Aorta (tissue), 5 donors: ENCODE measurements around the gene SH3PXD2B. TPM values are rescaled to one million over a fixed set of nuclear protein-coding genes. Genes with fewer than 3 reads are reported as not detected.
A peak's percentile ranks its signal among the peaks of the same experiment; 100 is the strongest.

Experiments used
- ATAC-seq: fragments of 200-7000 bp; cut with Tn5 transposase; one replicate; pipeline ENCODE4 v1.9.1; 2022; ENCODE audit warnings: moderate library complexity; ENCODE audit not compliant: low FRiP score
- DNase-seq, 2 donors: peaks; one replicate each; pipeline ENCODE4 v3.0.0-alpha.2; 2020
- H3K27ac ChIP-seq, 2 donors: one replicate each; pipeline ENCODE4 v1.5.1; 2013; ENCODE audit warnings: low read length in 2 of 2, mild to moderate bottlenecking in 2 of 2, moderate library complexity in 2 of 2, control low read depth in 1 of 2, inconsistent platforms in 1 of 2, low read depth in 1 of 2
- H3K27me3 ChIP-seq, 2 donors: one replicate each; pipeline ENCODE4 v1.6.1; 2013; ENCODE audit warnings: control low read depth in 1 of 2, low read length in 1 of 2, mild to moderate bottlenecking in 1 of 2, moderate library complexity in 1 of 2; ENCODE audit not compliant: insufficient read depth in 2 of 2, control insufficient read depth in 1 of 2
- H3K36me3 ChIP-seq, 2 donors: one replicate each; pipeline ENCODE4 v1.6.1; 2013; ENCODE audit warnings: control low read depth in 1 of 2, low read length in 1 of 2, mild to moderate bottlenecking in 1 of 2; ENCODE audit not compliant: insufficient read depth in 2 of 2, control insufficient read depth in 1 of 2
- H3K4me1 ChIP-seq, 2 donors: one replicate each; pipeline ENCODE4 v1.6.1; 2013; ENCODE audit warnings: low read length in 2 of 2, control low read depth in 1 of 2, mild to moderate bottlenecking in 1 of 2, moderate library complexity in 1 of 2; ENCODE audit not compliant: insufficient read depth in 2 of 2, control insufficient read depth in 1 of 2
- H3K4me3 ChIP-seq, 2 donors: one replicate each; pipeline ENCODE4 v1.5.1; 2013; ENCODE audit warnings: low read length in 2 of 2, control low read depth in 1 of 2, mild to moderate bottlenecking in 1 of 2
- H3K9me3 ChIP-seq: one replicate; pipeline ENCODE4 v1.6.1; 2013; ENCODE audit warnings: mild to moderate bottlenecking, low read length; ENCODE audit not compliant: control insufficient read depth
- WGBS, 2 donors: extraction: QIAGEN DNeasy Blood & Tissue Kit; methylation state at CpG; one replicate each; pipeline ENCODE4 v1.1.7; 2013; 5-methylcytosine and 5-hydroxymethylcytosine counted together
- intact Hi-C, 2 donors: fragments of 100-400 bp; cut with DNase I; formaldehyde crosslinking; loops; one replicate each; pipeline versions ENCODE4 v1.14.2 to v1.15.0; 2022
- polyA plus RNA-seq, 2 donors: library from polyadenylated mRNA; stranded (reverse); fragments of 200-250 nt; gene quantifications; one replicate each; pipeline ENCODE4 v1.2.3, GENCODE V29; 2013
- total RNA-seq, 2 donors: library from RNA; stranded (reverse); fragmentation: NEBNext Ultra II Directional; extraction: Animal tissue kit (Norgen Biotek cat#: 25700); gene quantifications; one replicate each; pipeline ENCODE4 v1.2.1, GENCODE V29; 2021
- donor health status: healthy with polysubstance abuse.
- donor health status: Bipolar disorder and iron deficiency.
- donor health status: DM: no; HTN: no; CAD: no.
- donor health status: DM: no; HTN: no; CAD: no.
- donor health status: DM: yes; HTN: yes; CAD: no.

SH3PXD2B gene
- total and polyA plus RNA-seq, 4 donors: 4.5 to 69.1 (median 25.3) TPM

GRCh38 chr5:172282272-172283019 lies 171.9 kb downstream of the SH3PXD2B start:
- H3K4me1 ChIP-seq: no peaks in the 10 kb centered on the region
- DNase-seq: no peak
- H3K9me3 ChIP-seq: no peaks in the 10 kb centered on the region
- no peaks in the 10 kb centered on the region for H3K27me3 ChIP-seq
- no peak for ATAC-seq
- H3K36me3 ChIP-seq: no peaks in the 10 kb centered on the region
- H3K27ac ChIP-seq: peak overlapping the region in 1 of 2 donors; percentile 72
- WGBS, 2 donors: 5 to 6% methylated on average over 13 of the region's 13 CpGs
- peak overlapping the region; percentile 91 to 93 for H3K4me3 ChIP-seq
- intact Hi-C loops: loop anchor here (5.0 to 10.0 kb wide), 3 partner anchors 95 to 278 kb away; partner anchors contain the start of genes FBXW11 (in 1 of the 2) and STK10 (in 1 of the 2)

GRCh38 chr5:172281346-172281745 lies 173.0 kb downstream of the SH3PXD2B start:
- H3K9me3 ChIP-seq: no peaks in the 10 kb centered on the region
- DNase-seq (no peak), ATAC-seq (no peak)
- peak overlapping the region in 1 of 2 donors; percentile 11 for H3K4me3 ChIP-seq
- H3K36me3 ChIP-seq: no peaks in the 10 kb centered on the region
- intact Hi-C loops: loop anchor here (5.0 to 10.0 kb wide), 3 partner anchors 94 to 277 kb away; partner anchors contain the start of genes FBXW11 (in 1 of the 2) and STK10 (in 1 of the 2)
- H3K27ac ChIP-seq: no peak overlapping the region
- 80 to 89% methylated on average over 6 of the region's 6 CpGs for WGBS, 2 donors
- no peaks in the 10 kb centered on the region for H3K27me3 ChIP-seq
- H3K4me1 ChIP-seq: no peaks in the 10 kb centered on the region

- Histone ChIP-seq H3K4me1 (no peaks in the 10 kb centered on the region), H3K27me3 (no peaks in the 10 kb centered on the region), H3K9me3 (no peaks in the 10 kb centered on the region), H3K36me3 (no peaks in the 10 kb centered on the region), H3K27ac (no peak overlapping the region), H3K4me3 (no peak overlapping the region)
- intact Hi-C loops: loop anchor here (5.0 to 10.0 kb wide), 3 partner anchors 94 to 276 kb away; partner anchors contain the start of genes FBXW11 (in 1 of the 2) and STK10 (in 1 of the 2)
- WGBS, 2 donors: 83 to 86% methylated on average over 4 of the region's 4 CpGs
- no peak for ATAC-seq
- no peak for DNase-seq
Observed at GRCh38 chr5:172280929-172281328, 173.4 kb downstream of the SH3PXD2B start.

- Histone ChIP-seq H3K4me3 (no peak overlapping the region), H3K36me3 (no peaks in the 10 kb centered on the region), H3K27ac (no peak overlapping the region), H3K9me3 (no peaks in the 10 kb centered on the region), H3K4me1 (no peaks in the 10 kb centered on the region), H3K27me3 (no peaks in the 10 kb centered on the region)
- DNase-seq (no peak), ATAC-seq (no peak)
- intact Hi-C loops: loop anchor here (5.0 to 10.0 kb wide), 3 partner anchors 93 to 276 kb away; partner anchors contain the start of genes FBXW11 (in 1 of the 2) and STK10 (in 1 of the 2)
- WGBS, 2 donors: 91 to 95% methylated on average over 5 of the region's 5 CpGs
Observed at GRCh38 chr5:172280317-172280716, 174.0 kb downstream of the SH3PXD2B start.

GRCh38 chr5:172278356-172278755 lies 176.0 kb downstream of the SH3PXD2B start:
- no peak overlapping the region for H3K27ac ChIP-seq
- no peaks in the 10 kb centered on the region for H3K4me1 ChIP-seq
- H3K9me3 ChIP-seq: no peaks in the 10 kb centered on the region
- H3K4me3 ChIP-seq: no peak overlapping the region
- no peak for ATAC-seq
- intact Hi-C loops: no loop called here
- WGBS, 2 donors: 96 to 99% methylated on average over 9 of the region's 9 CpGs
- DNase-seq: no peak
- H3K36me3 ChIP-seq: no peaks in the 10 kb centered on the region
- no peaks in the 10 kb centered on the region for H3K27me3 ChIP-seq

- Histone ChIP-seq H3K36me3 (peaks cover 0 to 2% of the 10 kb centered on the region in 2 donors), H3K4me1 (no peaks in the 10 kb centered on the region), H3K27ac (no peak overlapping the region), H3K4me3 (no peak overlapping the region), H3K27me3 (no peaks in the 10 kb centered on the region), H3K9me3 (no peaks in the 10 kb centered on the region)
- DNase-seq: no peak
- intact Hi-C loops: no loop called here
- WGBS, 2 donors: 83 to 87% methylated on average over 3 of the region's 3 CpGs
- no peak for ATAC-seq
Observed at GRCh38 chr5:172276214-172276613, 178.1 kb downstream of the SH3PXD2B start.

Other genes starting within 250 kb of the SH3PXD2B start
- gene UBTD2, start 170.8 kb downstream of the SH3PXD2B start, total RNA-seq: 10 to 100 TPM; 17.0 to 21.1 TPM
- gene UBTD2, start 170.8 kb downstream of the SH3PXD2B start, polyA plus RNA-seq: 10 to 100 TPM in 1 of 2 donors, 1 to 10 TPM in 1; 8.8 to 16.3 TPM
- 10 to 100 TPM; 46.1 to 65.8 TPM for gene NEURL1B, start 186.7 kb upstream of the SH3PXD2B start, total RNA-seq
- gene NEURL1B, start 186.7 kb upstream of the SH3PXD2B start, polyA plus RNA-seq: 1 to 10 TPM; 1.9 to 3.5 TPM